ENCODE results near the gene KIFAP3.

KIFAP3 gene

GRCh38 chr1:169964206-169964605, 110.3 kb downstream of the KIFAP3 start:
- Mint-ChIP-seq H3K36me3 (no peaks in the 10 kb centered on the region), H3K4me1 (no peaks in the 10 kb centered on the region), H3K9me3 (no peaks in the 10 kb centered on the region), H3K4me3 (no peak overlapping the region), H3K27ac (no peak overlapping the region)
- ATAC-seq (no peak), DNase-seq (ENCODE audit: low spot score in 2 of 2) (no peak)

DNA sequence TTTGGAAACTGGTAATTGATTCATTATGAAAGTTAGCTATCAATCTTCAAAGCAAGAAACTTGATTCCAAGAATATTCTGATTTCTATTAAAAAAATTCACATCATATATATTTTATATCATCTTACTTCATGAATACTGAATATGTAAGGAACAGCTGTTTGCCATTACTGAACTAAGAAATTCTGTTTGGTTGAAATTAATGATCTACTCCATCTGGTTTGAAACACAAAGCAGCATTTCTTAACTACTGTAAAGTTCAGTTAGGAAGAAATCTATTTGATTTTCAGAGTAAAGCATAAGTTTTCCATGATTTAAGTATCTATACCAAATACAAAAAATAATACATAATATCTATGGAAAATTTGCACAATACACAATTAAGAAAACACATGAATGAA, 114.8 kb downstream of the KIFAP3 start:
- Mint-ChIP-seq H3K27ac (no peak overlapping the region), H3K9me3 (no peaks in the 10 kb centered on the region), H3K4me3 (no peak overlapping the region), H3K4me1 (no peaks in the 10 kb centered on the region), H3K36me3 (no peaks in the 10 kb centered on the region)
- DNase-seq (ENCODE audit: low spot score in 2 of 2) (no peak), ATAC-seq (no peak)

- Mint-ChIP-seq H3K36me3 (peaks cover 3% of the 10 kb centered on the region), H3K4me3 (no peak overlapping the region), H3K27ac (no peak overlapping the region), H3K9me3 (no peaks in the 10 kb centered on the region), H3K4me1 (no peaks in the 10 kb centered on the region)
- ATAC-seq = no peak
- no peak for DNase-seq (ENCODE audit: low spot score in 2 of 2)
These were observed 115.5 kb downstream of the KIFAP3 start for GRCh38 chr1:169958987-169959386.

DNA sequence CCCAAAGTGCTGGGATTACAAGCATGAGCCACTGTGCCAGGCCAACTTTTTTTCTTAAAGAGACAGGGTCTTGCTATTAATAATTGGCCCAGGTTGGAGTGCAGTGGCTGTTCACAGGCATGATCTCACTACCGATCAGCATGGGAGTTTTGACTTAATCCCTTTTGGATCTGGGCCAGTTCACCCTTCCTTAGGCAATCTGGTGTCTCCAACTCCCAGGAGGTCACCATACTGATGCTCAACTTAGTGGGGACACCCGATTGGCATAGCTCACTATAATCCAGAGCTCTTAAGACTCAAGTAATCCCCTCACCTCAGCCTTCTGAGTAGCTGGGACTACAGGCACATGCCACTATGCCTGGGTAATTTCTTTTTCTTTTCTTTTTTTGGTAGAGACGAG, 116.6 kb downstream of the KIFAP3 start:
- no peak for DNase-seq (ENCODE audit: low spot score in 2 of 2)
- Mint-ChIP-seq H3K9me3 (no peaks in the 10 kb centered on the region), H3K36me3 (peaks cover 14% of the 10 kb centered on the region), H3K27ac (no peak overlapping the region), H3K4me3 (no peak overlapping the region), H3K4me1 (no peaks in the 10 kb centered on the region)
- no peak for ATAC-seq

- no peaks in the 10 kb centered on the region for H3K9me3 Mint-ChIP-seq
- DNase-seq (ENCODE audit: low spot score in 2 of 2) = no peak
- no peak for ATAC-seq
- no peaks in the 10 kb centered on the region for H3K4me1 Mint-ChIP-seq
- H3K27ac Mint-ChIP-seq = no peak overlapping the region
- H3K4me3 Mint-ChIP-seq = no peak overlapping the region
- peaks cover 27% of the 10 kb centered on the region for H3K36me3 Mint-ChIP-seq
These were observed 123.4 kb downstream of the KIFAP3 start for GRCh38 chr1:169951108-169951507.

DNA sequence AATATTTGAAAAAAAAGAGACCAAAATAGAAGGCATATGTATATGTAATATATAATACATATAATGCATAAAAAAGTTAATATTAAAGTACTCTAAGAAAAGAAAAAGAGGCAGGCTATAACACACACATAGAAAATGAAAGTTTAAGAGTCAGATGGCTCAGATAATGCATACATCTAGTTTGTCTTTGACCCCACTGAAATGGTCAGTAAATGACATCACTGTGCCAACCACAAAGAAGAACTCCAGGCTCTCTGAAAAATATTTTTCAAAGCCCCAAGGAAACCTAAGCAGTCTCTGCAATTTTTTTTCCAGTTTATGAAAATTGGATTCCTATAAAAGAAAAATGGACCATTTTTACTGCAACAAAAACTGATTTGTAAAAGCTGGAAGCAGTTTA, 125.4 kb downstream of the KIFAP3 start:
- no peak overlapping the region for H3K4me3 Mint-ChIP-seq
- H3K9me3 Mint-ChIP-seq = no peaks in the 10 kb centered on the region
- H3K36me3 Mint-ChIP-seq = peaks cover 26% of the 10 kb centered on the region
- DNase-seq (ENCODE audit: low spot score in 2 of 2) = no peak
- no peak overlapping the region for H3K27ac Mint-ChIP-seq
- no peaks in the 10 kb centered on the region for H3K4me1 Mint-ChIP-seq
- no peak for ATAC-seq

- ATAC-seq = no peak
- DNase-seq (ENCODE audit: low spot score in 2 of 2) = no peak
- Mint-ChIP-seq H3K9me3 (no peaks in the 10 kb centered on the region), H3K36me3 (peaks cover 7% of the 10 kb centered on the region), H3K4me1 (no peaks in the 10 kb centered on the region), H3K27ac (no peak overlapping the region), H3K4me3 (no peak overlapping the region)
These were observed 128.3 kb downstream of the KIFAP3 start for GRCh38 chr1:169946206-169946605.

DNA sequence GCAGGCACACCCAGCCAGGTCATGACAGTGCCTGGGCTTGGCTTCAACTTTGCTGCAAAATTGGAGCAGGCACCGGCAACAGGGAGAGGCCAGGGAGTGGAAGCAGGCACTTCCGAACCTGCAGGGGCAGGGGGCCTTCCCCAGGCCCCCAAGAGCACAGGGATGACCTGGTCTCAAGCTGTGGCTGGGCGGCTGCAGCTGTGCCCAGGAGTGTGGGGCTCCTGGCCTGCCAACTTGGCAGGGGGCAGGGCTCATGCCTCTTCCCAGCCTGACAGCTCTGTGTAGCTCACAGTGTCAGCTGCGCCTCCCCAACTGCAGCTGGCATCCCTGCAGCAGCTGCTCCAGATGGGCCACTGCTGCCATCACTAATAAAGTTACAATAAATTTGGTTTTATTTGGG, 129.3 kb downstream of the KIFAP3 start:
- Mint-ChIP-seq H3K27ac (no peak overlapping the region), H3K4me1 (no peaks in the 10 kb centered on the region), H3K36me3 (no peaks in the 10 kb centered on the region), H3K9me3 (no peaks in the 10 kb centered on the region), H3K4me3 (no peak overlapping the region)
- no peak for DNase-seq (ENCODE audit: low spot score in 2 of 2)
- no peak for ATAC-seq

GRCh38 chr1:169944621-169945020, 129.9 kb downstream of the KIFAP3 start:
- DNase-seq (ENCODE audit: low spot score in 2 of 2) = no peak
- ATAC-seq = no peak
- Mint-ChIP-seq H3K9me3 (no peaks in the 10 kb centered on the region), H3K27ac (no peak overlapping the region), H3K4me3 (no peak overlapping the region), H3K4me1 (no peaks in the 10 kb centered on the region), H3K36me3 (no peaks in the 10 kb centered on the region)

DNA sequence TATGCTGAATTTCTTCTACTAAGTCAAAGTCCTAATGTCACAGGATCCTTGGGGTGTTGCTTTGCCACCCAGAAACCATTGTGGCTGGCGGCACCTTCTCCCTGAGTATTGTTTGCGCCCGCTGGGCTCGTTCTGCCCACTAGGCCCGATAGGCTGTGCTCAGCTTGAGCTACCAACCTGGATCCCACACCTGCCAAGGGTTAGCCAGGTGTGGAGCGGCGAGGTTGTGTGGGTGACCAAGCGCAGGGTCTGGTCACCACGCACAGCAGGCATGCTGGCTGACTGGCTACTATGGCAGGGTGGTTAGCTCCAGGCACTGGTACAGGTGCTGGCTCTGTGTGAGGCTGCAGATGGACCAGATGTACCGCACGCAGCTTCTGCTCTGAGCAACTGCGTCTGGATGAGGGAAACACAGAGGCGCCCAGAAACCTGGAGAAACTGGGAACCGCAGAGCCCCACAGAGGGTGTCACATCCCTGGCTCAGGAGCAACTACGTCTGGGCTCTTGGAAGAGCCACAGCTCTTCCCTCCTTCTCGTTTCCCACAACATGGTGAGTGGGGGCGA, 130.4 kb downstream of the KIFAP3 start:
- DNase-seq (ENCODE audit: low spot score in 2 of 2) (no peak), ATAC-seq (no peak)
- Mint-ChIP-seq H3K9me3 (no peaks in the 10 kb centered on the region), H3K36me3 (no peaks in the 10 kb centered on the region), H3K4me3 (no peak overlapping the region), H3K27ac (no peak overlapping the region), H3K4me1 (no peaks in the 10 kb centered on the region)

DNA sequence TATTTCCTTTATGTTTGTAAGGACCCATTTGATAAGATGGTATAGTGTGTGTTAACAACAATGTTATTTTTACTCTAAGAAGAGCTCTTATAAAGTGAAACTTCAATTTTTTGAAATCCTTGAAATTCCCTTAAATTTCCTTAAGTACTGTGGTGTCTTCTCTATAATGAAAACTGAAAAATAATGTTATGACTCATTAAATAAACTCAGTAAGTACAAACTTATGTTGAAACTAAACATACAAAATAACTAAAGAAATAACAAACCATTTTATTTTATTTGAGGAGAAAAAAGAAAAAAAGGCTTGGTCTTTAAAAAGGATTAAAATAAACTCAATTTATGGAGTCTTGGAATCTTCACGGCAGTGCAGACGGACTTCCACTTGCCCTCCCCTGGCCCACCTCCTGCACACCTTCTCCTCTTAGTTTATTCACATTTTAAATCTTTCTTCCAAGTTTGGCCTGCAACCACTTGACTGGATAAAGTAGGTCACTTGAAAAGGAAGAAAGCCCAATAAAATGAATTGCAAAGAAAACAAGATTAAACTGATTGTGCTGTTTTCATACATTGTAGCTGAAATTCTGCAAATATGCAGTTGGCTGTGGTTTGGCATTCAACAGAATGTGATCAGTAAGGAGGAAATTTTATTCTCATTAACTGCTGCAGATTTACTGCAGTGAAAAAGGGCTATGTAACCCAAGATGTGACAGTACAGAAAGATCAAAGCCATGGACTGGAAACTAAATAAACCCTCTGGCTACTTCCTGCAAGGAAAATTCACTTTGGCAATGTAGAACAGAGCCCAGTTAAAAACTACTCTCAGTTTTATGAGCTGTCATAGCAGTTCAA, 132.3 kb downstream of the KIFAP3 start:
- DNase-seq (ENCODE audit: low spot score in 2 of 2) = no peak
- no peaks in the 10 kb centered on the region for H3K36me3 Mint-ChIP-seq
- H3K27ac Mint-ChIP-seq = no peak overlapping the region

DNA sequence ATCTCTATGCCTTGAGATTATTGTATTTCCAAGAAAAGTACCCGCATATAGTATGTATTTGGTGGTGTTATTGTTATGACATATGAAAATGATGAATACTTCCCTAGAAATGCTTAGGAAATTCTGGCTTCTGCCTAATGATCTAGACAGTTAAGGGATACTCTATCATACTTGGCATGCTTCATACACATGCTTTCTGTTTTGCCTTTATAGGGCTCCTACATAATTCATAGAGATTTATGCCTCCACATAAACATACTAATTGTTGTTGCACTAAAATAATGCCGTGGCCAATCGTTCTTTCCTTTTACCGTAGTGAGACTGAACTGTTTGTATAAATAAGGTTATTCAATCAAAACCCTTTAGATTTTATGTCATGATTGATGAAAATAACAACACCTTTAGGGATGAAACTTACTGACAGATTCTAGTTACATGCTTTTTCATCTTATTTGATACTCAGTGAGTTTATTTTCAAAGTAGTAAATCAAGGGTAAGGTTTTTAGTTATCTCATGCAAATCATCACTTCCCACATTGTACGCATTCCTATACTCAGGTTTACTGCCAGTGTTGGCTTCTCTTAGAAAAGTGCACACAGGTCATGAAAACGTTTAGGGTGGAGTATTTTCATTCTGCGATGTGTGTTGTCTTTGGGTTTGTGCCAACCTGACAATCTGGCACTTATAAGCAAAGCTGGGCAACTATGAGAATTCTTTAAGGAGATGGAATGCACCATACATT, 140.3 kb downstream of the KIFAP3 start:
- ATAC-seq (no peak), DNase-seq (ENCODE audit: low spot score in 2 of 2) (no peak)
- Mint-ChIP-seq H3K9me3 (no peaks in the 10 kb centered on the region), H3K4me3 (no peak overlapping the region), H3K4me1 (no peaks in the 10 kb centered on the region), H3K27ac (no peak overlapping the region), H3K36me3 (no peaks in the 10 kb centered on the region)

More for the DNA sequence above, 132.3 kb downstream of the KIFAP3 start:
- H3K9me3 Mint-ChIP-seq = no peaks in the 10 kb centered on the region
- H3K4me1 Mint-ChIP-seq = no peaks in the 10 kb centered on the region
- no peak overlapping the region for H3K4me3 Mint-ChIP-seq
- ATAC-seq = no peak

DNA sequence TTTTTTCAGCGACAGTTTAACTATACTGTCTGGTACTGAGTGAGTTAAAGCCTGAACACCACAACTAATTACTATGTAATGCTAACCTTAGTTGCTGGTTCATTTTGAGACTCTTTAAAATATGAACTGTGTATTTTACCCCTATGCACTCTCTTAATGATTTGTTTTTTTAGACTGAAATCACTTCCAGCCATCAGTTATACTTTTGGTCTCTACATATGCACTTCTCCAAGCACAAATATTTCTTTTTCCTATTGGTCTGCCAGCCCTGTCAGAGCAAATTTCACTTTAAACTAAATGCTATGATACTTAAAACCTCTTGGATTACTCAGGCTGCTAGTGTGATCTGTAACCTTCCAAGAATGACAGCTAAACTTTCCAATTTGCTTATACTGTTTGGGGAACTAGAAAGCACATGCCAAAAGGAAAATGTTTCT, 142.7 kb downstream of the KIFAP3 start:
- DNase-seq (ENCODE audit: low spot score in 2 of 2) = no peak
- no peaks in the 10 kb centered on the region for H3K4me1 Mint-ChIP-seq
- no peak overlapping the region for H3K27ac Mint-ChIP-seq
- no peaks in the 10 kb centered on the region for H3K9me3 Mint-ChIP-seq
- ATAC-seq = no peak
- no peaks in the 10 kb centered on the region for H3K36me3 Mint-ChIP-seq
- no peak overlapping the region for H3K4me3 Mint-ChIP-seq

DNA sequence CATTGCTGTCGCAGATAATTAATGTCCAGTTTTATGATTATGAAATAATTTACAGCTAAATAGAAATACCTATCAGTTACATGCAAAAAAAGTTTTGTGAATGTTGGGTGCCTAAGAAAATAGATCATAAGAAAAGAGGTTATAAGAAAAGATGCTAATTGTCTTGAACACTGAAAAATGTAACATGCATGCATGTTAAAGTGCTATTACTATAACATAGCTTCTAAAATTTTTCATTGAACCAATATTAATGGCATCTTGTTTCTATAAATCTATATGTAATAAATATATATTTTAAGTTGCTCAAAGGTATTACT, 145.3 kb downstream of the KIFAP3 start:
- peaks cover 5% of the 10 kb centered on the region for H3K4me1 Mint-ChIP-seq
- no peak for ATAC-seq
- H3K36me3 Mint-ChIP-seq = no peaks in the 10 kb centered on the region
- H3K9me3 Mint-ChIP-seq = no peaks in the 10 kb centered on the region
- H3K4me3 Mint-ChIP-seq = no peak overlapping the region
- no peak overlapping the region for H3K27ac Mint-ChIP-seq
- no peak for DNase-seq (ENCODE audit: low spot score in 2 of 2)

DNA sequence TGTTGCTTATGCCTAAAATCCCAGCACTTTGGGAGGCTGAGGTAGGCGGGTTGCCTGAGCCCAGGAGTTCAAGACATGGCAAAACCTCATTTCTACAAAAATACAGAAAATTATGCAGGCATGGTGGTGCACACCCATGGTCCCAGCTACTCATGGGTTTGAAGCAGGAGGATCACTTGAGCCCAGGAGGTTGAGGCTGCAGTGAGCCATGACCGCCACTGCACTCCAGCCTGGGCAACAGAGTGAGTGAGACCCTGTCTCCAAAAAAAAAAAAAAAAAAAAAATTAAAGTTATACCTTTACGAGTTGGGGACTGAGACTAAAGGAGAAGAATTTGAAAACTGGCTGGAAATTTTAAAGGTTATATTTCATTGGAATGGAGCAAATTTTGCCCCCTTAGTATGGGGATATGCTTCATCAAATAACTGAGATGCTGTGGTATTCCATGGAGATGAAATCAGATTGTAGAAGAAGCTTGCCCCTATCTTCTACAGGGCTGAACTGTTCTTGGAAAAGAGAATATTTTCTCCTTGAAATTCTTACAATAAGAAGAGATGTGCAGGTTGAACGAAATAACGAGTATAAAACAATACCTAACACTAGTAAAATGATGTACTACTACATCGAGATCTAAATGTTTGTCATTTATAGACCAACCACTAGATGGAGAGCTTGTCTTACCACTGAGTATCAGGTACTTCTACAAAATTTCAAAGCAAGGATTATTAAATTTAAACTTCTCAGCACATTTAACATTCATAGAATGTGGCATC, 145.9 kb downstream of the KIFAP3 start:
- ATAC-seq (peak; percentile 69), DNase-seq (ENCODE audit: low spot score in 2 of 2) (no peak)
- Mint-ChIP-seq H3K4me3 (no peak overlapping the region), H3K4me1 (peaks cover 5% of the 10 kb centered on the region), H3K27ac (no peak overlapping the region), H3K36me3 (no peaks in the 10 kb centered on the region), H3K9me3 (no peaks in the 10 kb centered on the region)

Measured in stimulated activated effector memory CD8-positive, alpha-beta T cell treated with anti-CD3 and anti-CD28 coated beads, Interleukin-12 subunit alpha, Interleukin-12 subunit beta, amount 100 ng/mL, for 72 hours (primary cell).